IMR-90 (cell line): ENCODE results near the gene FAM227B. TPM values are rescaled to one million over a fixed set of nuclear protein-coding genes. Genes with fewer than 3 reads are reported as not detected.

ENCODE experiments used
- ATAC-seq: fragments of 200-7000 bp; cut with Tn5 transposase; 2 replicates; pipeline ENCODE4 v1.9.1; 2020; ENCODE audit warnings: low read depth, mild to moderate bottlenecking, moderate library complexity
- BruUV-seq: library from RNA; stranded (reverse); fragments of 400-500 nt; replicated peaks from 2 replicates; lab custom pipeline; 2021; lab: Mats Ljungman, UMichigan
- CTCF ChIA-PET: fragments of 300-600 bp; formaldehyde crosslinking; extraction: SDS; loops from one replicate; lab custom pipeline; 2021; ENCODE audit warnings: antibody characterized with exemption; lab: Yijun Ruan, JAX
- POLR2A ChIA-PET: fragments of 300-600 bp; sonication (Branson Sonifier 250); formaldehyde crosslinking; loops from one replicate; lab custom pipeline; 2022; ENCODE audit warnings: antibody characterized with exemption; ENCODE audit not compliant: unreplicated experiment; lab: Charles Lee
- DNase-seq: peaks from one replicate; pipeline ENCODE4 v3.0.0; 2013
- H2AFZ ChIP-seq: replicated peaks from 2 replicates; pipeline ENCODE3; 2013; ENCODE audit warnings: low read length, mild to moderate bottlenecking; ENCODE audit not compliant: poor library complexity
- H2AK5ac ChIP-seq: 2 replicates; pipeline ENCODE4 v1.6.1; 2013; ENCODE audit warnings: low read depth, low read length, inconsistent platforms
- H2AK9ac ChIP-seq: replicated peaks from 2 replicates; pipeline ENCODE3; 2013; ENCODE audit warnings: mild to moderate bottlenecking, low read depth, low read length, moderate library complexity; ENCODE audit not compliant: poor library complexity
- H2BK120ac ChIP-seq: 2 replicates; pipeline ENCODE4 v1.6.1; 2013; ENCODE audit warnings: low read depth, low read length, inconsistent platforms
- H2BK15ac ChIP-seq: 3 replicates; pipeline ENCODE4 v1.6.1; 2013; ENCODE audit warnings: low read depth, low read length, inconsistent platforms
- H2BK20ac ChIP-seq: 2 replicates; pipeline ENCODE4 v1.6.1; 2013; ENCODE audit warnings: low read depth, mild to moderate bottlenecking, inconsistent platforms, low read length, moderate library complexity
- H2BK5ac ChIP-seq: 2 replicates; pipeline ENCODE4 v1.6.1; 2013; ENCODE audit warnings: mild to moderate bottlenecking, low read depth, low read length, inconsistent platforms; ENCODE audit not compliant: poor library complexity, severe bottlenecking
- H3K14ac ChIP-seq: replicated peaks from 2 replicates; pipeline ENCODE4 v1.6.1; 2013; ENCODE audit warnings: low read depth, low read length, inconsistent platforms
- H3K18ac ChIP-seq: 2 replicates; pipeline ENCODE4 v1.6.1; 2013; ENCODE audit warnings: low read depth, low read length, control low read depth
- H3K23ac ChIP-seq: 2 replicates; pipeline ENCODE4 v1.6.1; 2013; ENCODE audit warnings: low read depth, low read length, inconsistent platforms
- H3K27ac ChIP-seq: 2 replicates; pipeline ENCODE4 v1.5.1; 2013; ENCODE audit warnings: mild to moderate bottlenecking, control low read depth, low read length; ENCODE audit not compliant: insufficient read depth
- H3K27me3 ChIP-seq: 2 replicates; pipeline ENCODE4 v1.6.1; 2013; ENCODE audit warnings: low read length; ENCODE audit not compliant: control insufficient read depth, insufficient read depth
- H3K36me3 ChIP-seq: 2 replicates; pipeline ENCODE4 v1.6.1; 2013; ENCODE audit warnings: low read length, mixed read lengths; ENCODE audit not compliant: control insufficient read depth, insufficient read depth
- H3K4ac ChIP-seq: 2 replicates; pipeline ENCODE4 v1.6.1; 2013; ENCODE audit warnings: low read depth, low read length, inconsistent platforms
- H3K4me1 ChIP-seq: 2 replicates; pipeline ENCODE4 v1.6.1; 2013; ENCODE audit warnings: low read length, mixed read lengths; ENCODE audit not compliant: control insufficient read depth, insufficient read depth
- H3K4me2 ChIP-seq: 2 replicates; pipeline ENCODE4 v1.6.1; 2013; ENCODE audit warnings: low read depth, mild to moderate bottlenecking, control low read depth, low read length, moderate library complexity
- H3K4me3 ChIP-seq: 2 replicates; pipeline ENCODE4 v1.5.1; 2013; ENCODE audit warnings: low read depth, mild to moderate bottlenecking, control low read depth, low read length, moderate library complexity; ENCODE audit not compliant: insufficient read depth
- H3K56ac ChIP-seq: 2 replicates; pipeline ENCODE4 v1.6.1; 2013; ENCODE audit warnings: low read length, inconsistent platforms; ENCODE audit not compliant: insufficient read depth; ENCODE audit errors: extremely low read depth
- H3K79me1 ChIP-seq, 2 experiments: 2 replicates each; pipeline ENCODE4 v1.6.1; 2013; ENCODE audit warnings: low read length in 2 of 2, inconsistent platforms in 1 of 2, low read depth in 1 of 2
- H3K9ac ChIP-seq: 2 replicates; pipeline ENCODE4 v1.6.1; 2013; ENCODE audit warnings: low read depth, low read length, control low read depth
- H3K9me1 ChIP-seq: 2 replicates; pipeline ENCODE4 v1.6.1; 2013; ENCODE audit warnings: low read length, inconsistent platforms; ENCODE audit not compliant: insufficient read depth
- H3K9me3 ChIP-seq: 2 replicates; pipeline ENCODE4 v1.6.1; 2013; ENCODE audit warnings: low read length; ENCODE audit not compliant: control insufficient read depth, insufficient read depth
- H4K20me1 ChIP-seq: 2 replicates; pipeline ENCODE4 v1.6.1; 2013; ENCODE audit warnings: low read length, inconsistent platforms; ENCODE audit not compliant: insufficient read depth
- H4K5ac ChIP-seq: 2 replicates; pipeline ENCODE4 v1.6.1; 2013; ENCODE audit warnings: mild to moderate bottlenecking, low read depth, low read length, control low read depth
- H4K8ac ChIP-seq, 2 experiments: 2 replicates each; pipeline ENCODE4 v1.6.1; 2013; ENCODE audit warnings: low read depth in 2 of 2, low read length in 2 of 2, control low read depth in 1 of 2, inconsistent platforms in 1 of 2
- H4K91ac ChIP-seq: 2 replicates; pipeline ENCODE4 v1.6.1; 2013; ENCODE audit warnings: low read depth, low read length, inconsistent platforms; ENCODE audit not compliant: insufficient read depth
- BHLHE40 ChIP-seq: fragments of 150-350 bp; IDR thresholded peaks from 2 replicates; pipeline ENCODE4 v1.6.1; 2016; ENCODE audit warnings: mild to moderate bottlenecking, low read depth, low read length
- CEBPB ChIP-seq: IDR thresholded peaks from 2 replicates; pipeline ENCODE4 v1.6.1; 2012; ENCODE audit warnings: low read depth, low read length, improper control_type of control experiment
- CHD1 ChIP-seq: IDR thresholded peaks from 2 replicates; pipeline ENCODE4 v1.6.1; 2012; ENCODE audit warnings: low read depth, low read length, improper control_type of control experiment
- FOS ChIP-seq: fragments of 150-350 bp; IDR thresholded peaks from 2 replicates; pipeline ENCODE4 v1.6.1; 2016; ENCODE audit warnings: low read depth, low read length
- MAFK ChIP-seq: IDR thresholded peaks from 2 replicates; pipeline ENCODE4 v1.6.1; 2012; ENCODE audit warnings: low read depth, low read length, improper control_type of control experiment
- MAZ ChIP-seq: IDR thresholded peaks from 2 replicates; pipeline ENCODE4 v1.6.1; 2012; ENCODE audit warnings: low read depth, mild to moderate bottlenecking, low read length, improper control_type of control experiment, moderate library complexity, borderline replicate concordance
- MXI1 ChIP-seq: IDR thresholded peaks from 2 replicates; pipeline ENCODE4 v1.6.1; 2012; ENCODE audit warnings: low read depth, mild to moderate bottlenecking, low read length, moderate library complexity, borderline replicate concordance
- NFE2L2 ChIP-seq: fragments of 150-350 bp; IDR thresholded peaks from 2 replicates; pipeline ENCODE4 v1.6.1; 2016; ENCODE audit warnings: low read depth, mild to moderate bottlenecking, low read length
- POLR2A ChIP-seq: IDR thresholded peaks from 2 replicates; pipeline ENCODE4 v1.6.1; 2012; ENCODE audit warnings: mild to moderate bottlenecking, low read depth, low read length
- RAD21 ChIP-seq: IDR thresholded peaks from 2 replicates; pipeline ENCODE4 v1.6.1; 2012; ENCODE audit warnings: low read length, improper control_type of control experiment
- RFX5 ChIP-seq: IDR thresholded peaks from 2 replicates; pipeline ENCODE4 v1.8.0; 2012; ENCODE audit warnings: low read depth, mild to moderate bottlenecking, low read length, moderate library complexity
- SMC3 ChIP-seq: fragments of 150-350 bp; IDR thresholded peaks from 2 replicates; pipeline ENCODE4 v1.6.1; 2016; ENCODE audit warnings: low read depth, mild to moderate bottlenecking, antibody characterized with exemption, low read length, moderate library complexity
- WGBS, 2 experiments: methylation state at CpG; one replicate each; pipeline versions ENCODE4 v1.1.5 to v1.1.7; 2013; ENCODE audit warnings: missing lambda C conversion rate in 2 of 2; ENCODE audit not compliant: insufficient read length in 1 of 2; ENCODE audit errors: extremely low coverage in 2 of 2; 5-methylcytosine and 5-hydroxymethylcytosine counted together
- dilution Hi-C: fragments of 300-500 bp; cut with HindIII; formaldehyde crosslinking; loops from one replicate; pipeline ENCODE4 v1.14.3; 2018; ENCODE audit warnings: low sequenced_read_pairs; ENCODE audit not compliant: unreplicated experiment
- in situ Hi-C: fragments of 300-500 bp; cut with MboI; formaldehyde crosslinking; loops from 3 replicates; pipeline ENCODE4 v1.14.3; 2019; ENCODE audit warnings: low sequenced_read_pairs, inconsistent platforms, mixed read lengths
- intact Hi-C: fragments of 100-400 bp; cut with micrococcal nuclease; formaldehyde crosslinking; loops from 2 replicates; pipeline ENCODE4 v1.10.0; 2022
- polyA plus RNA-seq, 3 experiments: library from polyadenylated mRNA; depleted of rRNA; stranded (reverse); fragments of >200 nt; gene quantifications; 2 replicates each; pipeline ENCODE4 v1.2.3, GENCODE V29; 2012; ENCODE audit warnings: low replicate concordance in 1 of 3
- total RNA-seq: library from RNA; depleted of rRNA; stranded (reverse); fragments of >200 nt; gene quantifications from 2 replicates; pipeline ENCODE4 v1.2.3, GENCODE V29; 2012
- TF ChIP-seq, protein P1 (sequence below): fragments of 150-350 bp; IDR thresholded peaks from 2 replicates; pipeline ENCODE4 v1.6.1; 2017; ENCODE audit warnings: mild to moderate bottlenecking, antibody characterized with exemption, low read length, low read depth
- TF ChIP-seq, protein P2 (sequence below): conservative IDR thresholded peaks from 2 replicates; pipeline ENCODE4 v1.5.1; 2012; ENCODE audit warnings: mild to moderate bottlenecking, low read depth, low read length, improper control_type of control experiment
- TF ChIP-seq, protein P3 (sequence below): fragments of 150-350 bp; IDR thresholded peaks from 2 replicates; pipeline ENCODE4 v1.6.1; 2016; ENCODE audit warnings: low read depth, mild to moderate bottlenecking, low read length, moderate library complexity, borderline replicate concordance

The FAM227B gene
- total and polyA plus RNA-seq, 2 of the 4 experiments (the other 2 are of a cell fraction): 1.8 to 3.0 TPM

DNA sequence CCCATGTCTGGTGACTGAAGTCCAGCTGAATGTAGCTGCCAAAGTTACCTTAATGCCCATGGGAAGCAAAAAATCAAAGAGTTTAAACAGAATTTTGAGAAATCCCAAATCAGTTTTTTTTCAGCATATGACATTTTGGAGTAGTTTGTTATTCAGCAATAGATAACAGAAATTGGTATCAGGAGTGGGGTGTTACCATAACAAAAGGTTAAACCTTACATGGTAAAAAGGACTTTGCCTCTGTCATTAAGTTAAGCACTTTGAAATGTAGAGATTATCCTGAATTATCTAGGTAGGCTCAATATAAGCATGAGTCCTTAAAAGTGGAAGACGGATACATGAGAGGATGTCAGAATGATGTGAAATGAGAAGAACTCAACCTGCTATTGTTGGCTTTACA is 32.3 kb upstream of the FAM227B start:
- ATAC-seq (no peak), DNase-seq (no peak)
- Histone ChIP-seq H2AFZ (no peak overlapping the region), H2BK5ac (no peak overlapping the region), H3K9ac (no peak overlapping the region), H2AK5ac (no peak overlapping the region), H2AK9ac (no peak overlapping the region), H3K79me1 (no peaks in the 10 kb centered on the region), H3K4me2 (no peak overlapping the region), H3K27me3 (no peaks in the 10 kb centered on the region), H4K8ac (no peak overlapping the region), H3K4me3 (no peak overlapping the region), H3K36me3 (no peaks in the 10 kb centered on the region), H3K23ac (no peak overlapping the region), H4K20me1 (no peaks in the 10 kb centered on the region), H3K4ac (no peak overlapping the region), H3K18ac (no peak overlapping the region), H2BK20ac (no peak overlapping the region), H3K14ac (no peak overlapping the region), H2BK120ac (no peak overlapping the region), H3K56ac (no peak overlapping the region), H2BK15ac (no peak overlapping the region), H4K91ac (no peak overlapping the region), H3K9me1 (no peaks in the 10 kb centered on the region), H3K4me1 (no peaks in the 10 kb centered on the region), H3K27ac (no peak overlapping the region), H4K5ac (no peak overlapping the region), H3K9me3 (peaks cover 17% of the 10 kb centered on the region)
- CTCF ChIA-PET: no interaction called here
- in situ Hi-C loops (no loop called here), intact Hi-C loops (no loop called here), dilution Hi-C loops (no loop called here)
- TF ChIP-seq FOS (no peak), MXI1 (no peak), SMC3 (no peak), CHD1 (no peak), BHLHE40 (no peak), MAZ (no peak), RFX5 (no peak), RAD21 (no peak), CEBPB (no peak), MAFK (no peak), POLR2A (no peak), NFE2L2 (no peak)
- TF ChIP-seq, protein P1, sequence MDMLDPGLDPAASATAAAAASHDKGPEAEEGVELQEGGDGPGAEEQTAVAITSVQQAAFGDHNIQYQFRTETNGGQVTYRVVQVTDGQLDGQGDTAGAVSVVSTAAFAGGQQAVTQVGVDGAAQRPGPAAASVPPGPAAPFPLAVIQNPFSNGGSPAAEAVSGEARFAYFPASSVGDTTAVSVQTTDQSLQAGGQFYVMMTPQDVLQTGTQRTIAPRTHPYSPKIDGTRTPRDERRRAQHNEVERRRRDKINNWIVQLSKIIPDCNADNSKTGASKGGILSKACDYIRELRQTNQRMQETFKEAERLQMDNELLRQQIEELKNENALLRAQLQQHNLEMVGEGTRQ: no peak
- TF ChIP-seq, protein P2, sequence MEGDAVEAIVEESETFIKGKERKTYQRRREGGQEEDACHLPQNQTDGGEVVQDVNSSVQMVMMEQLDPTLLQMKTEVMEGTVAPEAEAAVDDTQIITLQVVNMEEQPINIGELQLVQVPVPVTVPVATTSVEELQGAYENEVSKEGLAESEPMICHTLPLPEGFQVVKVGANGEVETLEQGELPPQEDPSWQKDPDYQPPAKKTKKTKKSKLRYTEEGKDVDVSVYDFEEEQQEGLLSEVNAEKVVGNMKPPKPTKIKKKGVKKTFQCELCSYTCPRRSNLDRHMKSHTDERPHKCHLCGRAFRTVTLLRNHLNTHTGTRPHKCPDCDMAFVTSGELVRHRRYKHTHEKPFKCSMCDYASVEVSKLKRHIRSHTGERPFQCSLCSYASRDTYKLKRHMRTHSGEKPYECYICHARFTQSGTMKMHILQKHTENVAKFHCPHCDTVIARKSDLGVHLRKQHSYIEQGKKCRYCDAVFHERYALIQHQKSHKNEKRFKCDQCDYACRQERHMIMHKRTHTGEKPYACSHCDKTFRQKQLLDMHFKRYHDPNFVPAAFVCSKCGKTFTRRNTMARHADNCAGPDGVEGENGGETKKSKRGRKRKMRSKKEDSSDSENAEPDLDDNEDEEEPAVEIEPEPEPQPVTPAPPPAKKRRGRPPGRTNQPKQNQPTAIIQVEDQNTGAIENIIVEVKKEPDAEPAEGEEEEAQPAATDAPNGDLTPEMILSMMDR: no peak
- TF ChIP-seq, protein P3, sequence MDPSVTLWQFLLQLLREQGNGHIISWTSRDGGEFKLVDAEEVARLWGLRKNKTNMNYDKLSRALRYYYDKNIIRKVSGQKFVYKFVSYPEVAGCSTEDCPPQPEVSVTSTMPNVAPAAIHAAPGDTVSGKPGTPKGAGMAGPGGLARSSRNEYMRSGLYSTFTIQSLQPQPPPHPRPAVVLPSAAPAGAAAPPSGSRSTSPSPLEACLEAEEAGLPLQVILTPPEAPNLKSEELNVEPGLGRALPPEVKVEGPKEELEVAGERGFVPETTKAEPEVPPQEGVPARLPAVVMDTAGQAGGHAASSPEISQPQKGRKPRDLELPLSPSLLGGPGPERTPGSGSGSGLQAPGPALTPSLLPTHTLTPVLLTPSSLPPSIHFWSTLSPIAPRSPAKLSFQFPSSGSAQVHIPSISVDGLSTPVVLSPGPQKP: no peak
- WGBS, 2 experiments: no CpG with 5 or more reads among the region's 1 CpG
- POLR2A ChIA-PET: no interaction called here
- no TSS peak for BruUV-seq
